ENCODE measurements around the gene ZNF775.

The ZNF775 gene

DNA sequence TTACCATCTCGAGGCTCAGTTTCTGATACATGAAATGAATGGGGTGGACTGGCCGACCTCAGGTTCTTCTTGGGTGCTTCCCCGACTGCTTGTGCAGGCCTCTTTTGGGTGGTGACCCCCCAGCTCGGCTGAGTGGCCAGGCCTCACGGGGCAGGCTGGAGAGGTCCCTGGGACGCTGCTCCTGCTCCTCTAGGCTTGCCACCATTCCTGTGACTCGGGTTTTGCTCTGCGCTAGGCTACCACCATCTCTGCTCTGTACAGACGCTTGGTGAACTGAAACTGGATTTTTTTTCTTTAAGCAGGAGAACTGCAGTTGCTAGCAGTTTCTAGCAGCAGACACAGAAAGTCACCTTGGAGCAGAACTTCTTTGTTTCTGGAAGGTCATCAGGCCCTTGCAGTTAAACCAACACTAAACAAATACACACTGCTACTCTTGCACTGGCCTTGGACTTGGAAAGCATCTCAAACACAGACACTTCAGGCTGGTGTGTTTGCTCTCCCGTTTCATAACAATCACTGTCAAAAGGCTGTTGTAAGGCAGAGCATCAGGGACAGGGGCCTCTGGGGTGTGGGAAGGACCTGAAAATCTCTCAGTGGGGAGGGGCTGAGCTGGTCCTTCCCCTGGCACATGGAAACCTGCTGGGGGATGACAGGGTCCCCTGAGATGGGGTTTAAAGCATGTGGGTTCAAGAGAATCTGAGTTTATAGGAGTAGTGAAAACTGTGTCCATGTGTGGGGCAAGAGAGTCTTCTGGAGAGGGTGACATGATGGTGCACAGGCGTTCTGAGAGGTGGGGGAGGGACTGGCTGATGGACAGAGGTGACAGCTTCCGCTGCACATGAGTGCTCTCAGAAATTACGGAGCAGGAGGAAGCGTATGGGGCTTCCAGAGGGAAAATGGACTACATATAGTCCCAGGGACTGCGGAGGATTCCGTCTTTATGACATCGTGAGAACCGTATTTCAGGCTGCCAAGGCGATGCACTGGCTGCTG lies 36.3 kb downstream of the ZNF775 start:
- Histone ChIP-seq H3K4me3 (replicated peaks; ENCODE audit: insufficient read depth, low read length) (no peak overlapping the region), H3K27ac (replicated peaks) (no peak overlapping the region), H3K27me3 (ENCODE audit: insufficient read depth, poor library complexity, severe bottlenecking) (no peaks in the 10 kb centered on the region)
- DNase-seq (ENCODE audit: low read depth in 1 of 2, low spot score in 1 of 2): no peak
- TF ChIP-seq, protein P1, sequence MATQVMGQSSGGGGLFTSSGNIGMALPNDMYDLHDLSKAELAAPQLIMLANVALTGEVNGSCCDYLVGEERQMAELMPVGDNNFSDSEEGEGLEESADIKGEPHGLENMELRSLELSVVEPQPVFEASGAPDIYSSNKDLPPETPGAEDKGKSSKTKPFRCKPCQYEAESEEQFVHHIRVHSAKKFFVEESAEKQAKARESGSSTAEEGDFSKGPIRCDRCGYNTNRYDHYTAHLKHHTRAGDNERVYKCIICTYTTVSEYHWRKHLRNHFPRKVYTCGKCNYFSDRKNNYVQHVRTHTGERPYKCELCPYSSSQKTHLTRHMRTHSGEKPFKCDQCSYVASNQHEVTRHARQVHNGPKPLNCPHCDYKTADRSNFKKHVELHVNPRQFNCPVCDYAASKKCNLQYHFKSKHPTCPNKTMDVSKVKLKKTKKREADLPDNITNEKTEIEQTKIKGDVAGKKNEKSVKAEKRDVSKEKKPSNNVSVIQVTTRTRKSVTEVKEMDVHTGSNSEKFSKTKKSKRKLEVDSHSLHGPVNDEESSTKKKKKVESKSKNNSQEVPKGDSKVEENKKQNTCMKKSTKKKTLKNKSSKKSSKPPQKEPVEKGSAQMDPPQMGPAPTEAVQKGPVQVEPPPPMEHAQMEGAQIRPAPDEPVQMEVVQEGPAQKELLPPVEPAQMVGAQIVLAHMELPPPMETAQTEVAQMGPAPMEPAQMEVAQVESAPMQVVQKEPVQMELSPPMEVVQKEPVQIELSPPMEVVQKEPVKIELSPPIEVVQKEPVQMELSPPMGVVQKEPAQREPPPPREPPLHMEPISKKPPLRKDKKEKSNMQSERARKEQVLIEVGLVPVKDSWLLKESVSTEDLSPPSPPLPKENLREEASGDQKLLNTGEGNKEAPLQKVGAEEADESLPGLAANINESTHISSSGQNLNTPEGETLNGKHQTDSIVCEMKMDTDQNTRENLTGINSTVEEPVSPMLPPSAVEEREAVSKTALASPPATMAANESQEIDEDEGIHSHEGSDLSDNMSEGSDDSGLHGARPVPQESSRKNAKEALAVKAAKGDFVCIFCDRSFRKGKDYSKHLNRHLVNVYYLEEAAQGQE (IDR thresholded peaks at IDR 0.05; ENCODE audit: insufficient replicate concordance, low read depth): no peak
- TF ChIP-seq GABPA (IDR thresholded peaks at IDR 0.05; ENCODE audit: low read depth): no peak
- no peak for TF ChIP-seq SPI1 (IDR thresholded peaks at IDR 0.05; ENCODE audit: borderline replicate concordance, low read depth)
- TF ChIP-seq, protein P2, sequence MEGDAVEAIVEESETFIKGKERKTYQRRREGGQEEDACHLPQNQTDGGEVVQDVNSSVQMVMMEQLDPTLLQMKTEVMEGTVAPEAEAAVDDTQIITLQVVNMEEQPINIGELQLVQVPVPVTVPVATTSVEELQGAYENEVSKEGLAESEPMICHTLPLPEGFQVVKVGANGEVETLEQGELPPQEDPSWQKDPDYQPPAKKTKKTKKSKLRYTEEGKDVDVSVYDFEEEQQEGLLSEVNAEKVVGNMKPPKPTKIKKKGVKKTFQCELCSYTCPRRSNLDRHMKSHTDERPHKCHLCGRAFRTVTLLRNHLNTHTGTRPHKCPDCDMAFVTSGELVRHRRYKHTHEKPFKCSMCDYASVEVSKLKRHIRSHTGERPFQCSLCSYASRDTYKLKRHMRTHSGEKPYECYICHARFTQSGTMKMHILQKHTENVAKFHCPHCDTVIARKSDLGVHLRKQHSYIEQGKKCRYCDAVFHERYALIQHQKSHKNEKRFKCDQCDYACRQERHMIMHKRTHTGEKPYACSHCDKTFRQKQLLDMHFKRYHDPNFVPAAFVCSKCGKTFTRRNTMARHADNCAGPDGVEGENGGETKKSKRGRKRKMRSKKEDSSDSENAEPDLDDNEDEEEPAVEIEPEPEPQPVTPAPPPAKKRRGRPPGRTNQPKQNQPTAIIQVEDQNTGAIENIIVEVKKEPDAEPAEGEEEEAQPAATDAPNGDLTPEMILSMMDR (IDR thresholded peaks at IDR 0.05; ENCODE audit: insufficient read depth, low read length): no peak

DNA sequence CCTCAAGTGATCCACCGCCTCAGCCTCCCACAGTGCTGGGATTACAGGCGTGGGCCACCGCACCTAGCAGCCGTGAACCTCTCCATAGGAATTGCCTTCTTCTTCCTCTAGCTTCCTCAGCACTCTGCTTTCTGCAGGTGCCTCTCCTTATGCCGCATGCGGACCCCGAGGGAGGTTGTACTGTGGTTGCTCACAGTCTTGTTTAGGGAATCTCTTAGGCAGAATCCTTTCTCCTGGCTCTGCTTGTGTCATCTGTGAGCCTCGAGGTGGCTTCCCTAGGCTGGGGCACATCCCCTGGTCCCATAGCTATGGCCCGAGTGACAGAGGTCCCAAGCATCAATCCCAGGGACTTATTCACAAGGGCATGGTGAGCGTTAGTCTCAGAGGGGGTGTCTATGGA lies 38.1 kb downstream of the ZNF775 start:
- no peak overlapping the region for H3K4me3 ChIP-seq (replicated peaks; ENCODE audit: insufficient read depth, low read length)
- TF ChIP-seq POLR2AphosphoS5 (IDR thresholded peaks at IDR 0.05; ENCODE audit: low read depth) (no peak), GABPA (IDR thresholded peaks at IDR 0.05; ENCODE audit: low read depth) (no peak), SPI1 (IDR thresholded peaks at IDR 0.05; ENCODE audit: borderline replicate concordance, low read depth) (no peak)
- TF ChIP-seq, protein P1 (IDR thresholded peaks at IDR 0.05; ENCODE audit: insufficient replicate concordance, low read depth): no peak
- TF ChIP-seq, protein P2 (IDR thresholded peaks at IDR 0.05; ENCODE audit: insufficient read depth, low read length): no peak
- DNase-seq (ENCODE audit: low read depth in 1 of 2, low spot score in 1 of 2): no peak
- no peak overlapping the region for H3K27ac ChIP-seq (replicated peaks)
- no peaks in the 10 kb centered on the region for H3K27me3 ChIP-seq (ENCODE audit: insufficient read depth, poor library complexity, severe bottlenecking)

DNA sequence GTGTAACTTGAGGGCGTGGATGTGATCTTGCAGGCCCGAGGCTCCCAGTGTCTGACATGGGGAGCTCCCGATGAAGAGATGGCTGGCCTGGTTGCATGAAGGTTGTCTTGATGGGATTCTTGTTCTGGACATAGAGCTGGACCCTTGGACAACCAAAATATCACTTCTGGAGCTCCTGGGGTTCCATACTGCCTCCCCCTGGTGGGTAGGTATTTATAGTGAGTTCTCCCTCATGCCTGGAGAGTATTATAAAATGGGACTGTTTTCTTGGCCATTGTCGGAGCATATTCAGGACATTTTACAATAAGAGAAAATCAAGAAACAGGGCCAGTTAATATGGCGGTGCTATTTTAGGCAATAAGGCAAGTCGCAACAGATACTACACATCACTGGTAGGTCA lies 38.7 kb downstream of the ZNF775 start:
- TF ChIP-seq SPI1 (IDR thresholded peaks at IDR 0.05; ENCODE audit: borderline replicate concordance, low read depth): no peak
- TF ChIP-seq, protein P1 (IDR thresholded peaks at IDR 0.05; ENCODE audit: insufficient replicate concordance, low read depth): no peak
- TF ChIP-seq POLR2AphosphoS5 (IDR thresholded peaks at IDR 0.05; ENCODE audit: low read depth): no peak
- TF ChIP-seq, protein P2 (IDR thresholded peaks at IDR 0.05; ENCODE audit: insufficient read depth, low read length): no peak
- TF ChIP-seq GABPA (IDR thresholded peaks at IDR 0.05; ENCODE audit: low read depth): no peak
- no peaks in the 10 kb centered on the region for H3K27me3 ChIP-seq (ENCODE audit: insufficient read depth, poor library complexity, severe bottlenecking)
- no peak overlapping the region for H3K4me3 ChIP-seq (replicated peaks; ENCODE audit: insufficient read depth, low read length)
- H3K27ac ChIP-seq (replicated peaks): no peak overlapping the region
- no peak for DNase-seq (ENCODE audit: low read depth in 1 of 2, low spot score in 1 of 2)

Measured in HL-60 (cell line).